Uterus (tissue), 4 donors: ENCODE results near the gene GDI1. TPM values are rescaled to one million over a fixed set of nuclear protein-coding genes. Genes with fewer than 3 reads are reported as not detected.
"Not testable (repeated sequence)": the region's sequence is repeated elsewhere in the genome, so short reads cannot be mapped to it uniquely, and the experiment has no call there.

Experiments used
- DNase-seq, 2 donors: peaks; one replicate each; pipeline ENCODE4 v3.0.0-alpha.2; 2019 to 2020
- H3K27ac ChIP-seq, 2 donors: fragments of 200-600 bp; sonication (generic); 1 replicate in 1 of 2; 2 replicates in 1 of 2; pipeline ENCODE4 v1.5.1; 2016 to 2018
- H3K27me3 ChIP-seq, 2 donors: fragments of 200-600 bp; sonication (generic); one replicate each; pipeline ENCODE4 v1.5.1; 2018 to 2019; ENCODE audit warnings: control low read depth in 1 of 2
- H3K36me3 ChIP-seq, 2 donors: fragments of 200-600 bp; sonication (generic); one replicate each; pipeline ENCODE4 v1.5.1; 2019; ENCODE audit warnings: control low read depth in 1 of 2
- H3K4me1 ChIP-seq, 2 donors: fragments of 200-600 bp; sonication (generic); one replicate each; pipeline ENCODE4 v1.5.1; 2018 to 2019; ENCODE audit warnings: control low read depth in 1 of 2
- H3K4me3 ChIP-seq, 2 donors: fragments of 200-600 bp; sonication (generic); 1 replicate in 1 of 2; 2 replicates in 1 of 2; pipeline ENCODE4 v1.5.1; 2018 to 2019; ENCODE audit warnings: mild to moderate bottlenecking in 1 of 2
- H3K9me3 ChIP-seq, 2 donors: fragments of 200-600 bp; sonication (generic); one replicate each; pipeline ENCODE4 v1.5.1; 2019; ENCODE audit warnings: control low read depth in 1 of 2
- POLR2A ChIP-seq, 2 donors: fragments of 450-650 bp; IDR thresholded peaks; one replicate each; pipeline ENCODE4 v1.6.1; 2016; ENCODE audit warnings: antibody characterized with exemption in 2 of 2, mild to moderate bottlenecking in 1 of 2, moderate library complexity in 1 of 2
- intact Hi-C: fragments of 100-400 bp; cut with DNase I; formaldehyde crosslinking; loops from one replicate; pipeline ENCODE4 v1.15.1; 2023; ENCODE audit warnings: low total_unique reads
- total RNA-seq, 4 donors: library from RNA; depleted of rRNA in 3 of 4; stranded (reverse); fragments of >200 nt in 3 of 4; gene quantifications; one replicate each; pipeline versions ENCODE4 v1.1.0 to v1.2.4, GENCODE V29; 2014 to 2023
- TF ChIP-seq, protein P1 (sequence below), 4 experiments: fragments of 200-600 bp in 2 of 4; fragments of 450-650 bp in 2 of 4; sonication (generic) in 2 of 4; IDR thresholded peaks; one replicate each; pipeline ENCODE4 v1.5.1; 2016 to 2019; ENCODE audit warnings: antibody characterized with exemption in 4 of 4, mild to moderate bottlenecking in 2 of 4, moderate library complexity in 1 of 4
- donor health status: DM: yes; HTN: yes; CAD: no.

The GDI1 gene
- total RNA-seq, 4 donors from 2014 or later, result 100.0 to 175 (median 135) TPM

DNA sequence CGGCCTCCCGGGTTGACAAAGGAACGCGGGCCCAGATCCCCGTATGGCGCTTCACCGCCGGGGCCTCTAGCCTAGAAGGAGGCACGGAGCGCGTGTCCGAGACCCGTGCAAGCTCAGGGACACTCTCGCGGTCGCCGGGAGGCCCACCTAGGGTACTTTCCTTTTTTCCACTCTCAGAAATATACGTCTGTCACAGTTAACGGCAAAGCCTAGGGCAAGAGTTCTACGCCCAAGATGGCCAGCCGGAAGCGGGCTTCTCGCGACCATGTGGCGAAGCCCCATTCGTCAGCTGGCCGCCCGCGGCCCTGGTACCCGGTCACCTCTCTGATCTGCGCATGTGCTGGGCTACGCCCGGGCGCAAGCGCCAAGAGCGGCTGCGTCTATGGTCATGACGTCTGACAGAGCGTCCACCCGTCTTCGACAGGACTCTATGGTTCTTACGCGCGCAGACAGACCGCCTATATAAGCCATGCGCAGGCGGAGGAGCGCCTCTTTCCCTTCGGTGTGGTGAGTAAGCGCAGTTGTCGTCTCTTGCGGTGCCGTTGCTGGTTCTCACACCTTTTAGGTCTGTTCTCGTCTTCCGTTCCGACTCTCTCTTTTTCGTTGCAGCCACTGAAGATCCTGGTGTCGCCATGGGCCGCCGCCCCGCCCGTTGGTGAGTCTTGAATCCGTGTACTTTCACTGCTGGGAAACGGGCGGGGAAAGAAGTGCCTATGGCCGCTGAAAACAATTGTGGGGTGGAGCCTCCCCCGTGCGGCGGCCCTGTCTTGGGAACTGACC lies 38.9 kb upstream of the GDI1 start, which contains the start of gene RPL10:
TSS of gene RPL10 (plus strand) at position 490 of the 780 bp plus-strand sequence. CDS start at position 633, 143 bp downstream.
- H3K27ac ChIP-seq, result peak within 1 kb of the TSS; percentile 92 to 99
- TF ChIP-seq, protein P1, sequence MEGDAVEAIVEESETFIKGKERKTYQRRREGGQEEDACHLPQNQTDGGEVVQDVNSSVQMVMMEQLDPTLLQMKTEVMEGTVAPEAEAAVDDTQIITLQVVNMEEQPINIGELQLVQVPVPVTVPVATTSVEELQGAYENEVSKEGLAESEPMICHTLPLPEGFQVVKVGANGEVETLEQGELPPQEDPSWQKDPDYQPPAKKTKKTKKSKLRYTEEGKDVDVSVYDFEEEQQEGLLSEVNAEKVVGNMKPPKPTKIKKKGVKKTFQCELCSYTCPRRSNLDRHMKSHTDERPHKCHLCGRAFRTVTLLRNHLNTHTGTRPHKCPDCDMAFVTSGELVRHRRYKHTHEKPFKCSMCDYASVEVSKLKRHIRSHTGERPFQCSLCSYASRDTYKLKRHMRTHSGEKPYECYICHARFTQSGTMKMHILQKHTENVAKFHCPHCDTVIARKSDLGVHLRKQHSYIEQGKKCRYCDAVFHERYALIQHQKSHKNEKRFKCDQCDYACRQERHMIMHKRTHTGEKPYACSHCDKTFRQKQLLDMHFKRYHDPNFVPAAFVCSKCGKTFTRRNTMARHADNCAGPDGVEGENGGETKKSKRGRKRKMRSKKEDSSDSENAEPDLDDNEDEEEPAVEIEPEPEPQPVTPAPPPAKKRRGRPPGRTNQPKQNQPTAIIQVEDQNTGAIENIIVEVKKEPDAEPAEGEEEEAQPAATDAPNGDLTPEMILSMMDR (IDR thresholded peaks at IDR 0.05), result peak in 1 of 4 experiments; percentile 1
- TF ChIP-seq POLR2A (IDR thresholded peaks at IDR 0.05), result peak; percentile 71 to 90
- DNase-seq, result peak; percentile 94 to 95
- H3K27me3 ChIP-seq, result no peaks in the 10 kb centered on the region
- H3K9me3 ChIP-seq, result no peaks in the 10 kb centered on the region
- H3K4me1 ChIP-seq, result no peaks in the 10 kb centered on the region
- H3K36me3 ChIP-seq, result no peaks in the 10 kb centered on the region
- peak within 1 kb of the TSS; percentile 59 to 71 for H3K4me3 ChIP-seq
- intact Hi-C loops, result no loop called here

DNA sequence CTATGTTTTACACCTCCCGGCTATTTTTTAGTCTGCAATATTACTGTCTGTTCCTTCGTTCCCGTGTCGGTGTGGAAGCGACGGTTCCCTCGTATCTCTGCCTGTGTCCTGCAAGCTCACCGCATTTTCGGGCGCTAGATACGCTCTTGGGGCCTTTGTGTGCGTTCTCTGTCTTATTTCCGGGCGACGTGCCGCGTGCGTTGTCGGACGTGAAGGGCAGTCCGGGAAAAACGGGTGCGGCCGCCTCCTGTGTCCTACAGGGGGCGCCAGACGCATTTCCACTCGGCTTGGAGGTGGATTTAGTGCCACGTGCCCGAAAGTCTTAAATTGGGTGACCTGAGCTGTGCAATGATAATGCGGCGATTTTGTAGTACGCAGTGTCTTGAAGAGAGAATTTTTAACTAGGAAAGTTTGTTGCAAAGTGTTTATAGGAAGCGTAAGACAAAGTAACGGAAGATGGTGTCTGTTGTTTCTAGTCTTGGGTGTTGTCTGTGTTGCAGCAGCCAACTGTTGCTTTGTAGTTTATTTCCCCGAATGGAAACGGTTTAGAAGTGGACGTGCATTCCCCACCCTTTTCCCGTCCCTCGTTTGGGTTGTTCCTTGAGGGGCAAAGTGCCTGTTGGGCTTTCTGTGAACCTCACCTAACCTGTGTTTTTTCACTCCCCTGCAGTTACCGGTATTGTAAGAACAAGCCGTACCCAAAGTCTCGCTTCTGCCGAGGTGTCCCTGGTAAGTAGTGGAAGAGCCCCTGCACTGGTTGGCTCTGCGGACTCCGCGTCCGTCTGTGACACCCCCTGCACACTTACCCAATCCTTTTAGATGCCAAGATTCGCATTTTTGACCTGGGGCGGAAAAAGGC lies 38.1 kb upstream of the GDI1 start:
- intact Hi-C loops, result no loop called here
- H3K36me3 ChIP-seq, result no peaks in the 10 kb centered on the region
- DNase-seq, result peak; percentile 84 to 86
- peak overlapping the region; percentile 92 to 99 for H3K27ac ChIP-seq
- peak overlapping the region; percentile 59 to 71 for H3K4me3 ChIP-seq
- no peaks in the 10 kb centered on the region for H3K9me3 ChIP-seq
- TF ChIP-seq, protein P1 (IDR thresholded peaks at IDR 0.05), result peak; percentile 66 to 82 (median 70)
- no peak for TF ChIP-seq POLR2A (IDR thresholded peaks at IDR 0.05)
- no peaks in the 10 kb centered on the region for H3K4me1 ChIP-seq
- H3K27me3 ChIP-seq, result no peaks in the 10 kb centered on the region

DNA sequence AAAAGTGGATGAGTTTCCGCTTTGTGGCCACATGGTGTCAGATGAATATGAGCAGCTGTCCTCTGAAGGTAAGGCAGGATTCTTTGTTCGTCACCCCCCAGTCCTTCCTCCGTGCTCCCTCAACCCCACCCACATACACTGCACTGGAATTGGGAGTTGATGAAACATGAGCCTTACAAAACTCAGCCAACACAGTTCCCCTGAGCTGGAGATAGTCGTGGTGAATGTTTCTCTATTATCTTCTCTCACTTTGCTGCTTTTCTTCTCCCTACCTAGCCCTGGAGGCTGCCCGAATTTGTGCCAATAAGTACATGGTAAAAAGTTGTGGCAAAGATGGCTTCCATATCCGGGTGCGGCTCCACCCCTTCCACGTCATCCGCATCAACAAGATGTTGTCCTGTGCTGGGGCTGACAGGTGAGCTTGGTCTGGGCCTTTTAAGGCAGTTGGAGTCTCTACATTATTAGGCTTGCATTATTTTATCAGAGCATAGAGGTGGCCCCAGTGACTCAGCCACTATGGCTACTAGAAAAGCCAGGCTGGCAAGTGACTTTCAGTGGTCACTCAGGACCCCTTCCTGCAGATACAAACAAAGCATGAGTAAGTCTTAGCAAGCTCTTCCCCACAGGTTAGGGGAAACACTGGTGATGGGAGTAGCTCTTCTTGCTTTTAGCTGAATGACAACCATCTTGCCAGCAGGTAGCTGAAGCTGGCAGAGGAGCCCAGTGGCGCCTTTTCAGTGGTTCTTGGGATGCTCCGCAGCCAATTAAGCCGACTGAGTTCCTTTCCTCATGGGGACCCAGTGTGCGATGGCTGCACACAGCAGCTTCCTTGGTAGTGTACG lies 37.2 kb upstream of the GDI1 start:
- no peak for DNase-seq
- no peaks in the 10 kb centered on the region for H3K4me1 ChIP-seq
- intact Hi-C loops, result no loop called here
- H3K36me3 ChIP-seq, result no peaks in the 10 kb centered on the region
- TF ChIP-seq, protein P1 (IDR thresholded peaks at IDR 0.05), result no peak
- H3K4me3 ChIP-seq, result peak overlapping the region; percentile 59 to 71
- no peaks in the 10 kb centered on the region for H3K27me3 ChIP-seq
- H3K27ac ChIP-seq, result peak overlapping the region; percentile 92 to 99
- H3K9me3 ChIP-seq, result no peaks in the 10 kb centered on the region

DNA sequence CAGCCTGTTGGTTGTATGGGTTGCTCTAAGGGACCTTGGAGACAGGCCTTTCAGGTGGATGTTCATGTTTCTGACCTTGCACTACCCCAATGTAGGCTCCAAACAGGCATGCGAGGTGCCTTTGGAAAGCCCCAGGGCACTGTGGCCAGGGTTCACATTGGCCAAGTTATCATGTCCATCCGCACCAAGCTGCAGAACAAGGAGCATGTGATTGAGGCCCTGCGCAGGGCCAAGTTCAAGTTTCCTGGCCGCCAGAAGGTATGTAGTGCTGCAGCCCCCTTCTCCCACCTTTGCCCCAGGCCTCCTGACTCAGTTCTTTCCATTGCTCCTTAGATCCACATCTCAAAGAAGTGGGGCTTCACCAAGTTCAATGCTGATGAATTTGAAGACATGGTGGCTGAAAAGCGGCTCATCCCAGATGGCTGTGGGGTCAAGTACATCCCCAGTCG lies 36.6 kb upstream of the GDI1 start:
- H3K4me3 ChIP-seq, DNase-seq, H3K36me3 ChIP-seq, H3K27me3 ChIP-seq, H3K4me1 ChIP-seq, intact Hi-C loops, H3K9me3 ChIP-seq: not testable (repeated sequence)
- peak overlapping the region in 1 of 2 donors; percentile 92 for H3K27ac ChIP-seq
